HG03108 (cell line): ENCODE data around the gene SULF2.
"Not testable (repeated sequence)": the region's sequence is repeated elsewhere in the genome, so short reads cannot be mapped to it uniquely, and the experiment has no call there.

Source experiments
- ATAC-seq: cut with Tn5 transposase; IDR thresholded peaks from one replicate; pipeline ENCODE4 v1.9.1; 2021; ENCODE audit warnings: moderate library complexity; ENCODE audit not compliant: unreplicated experiment

Gene SULF2

DNA sequence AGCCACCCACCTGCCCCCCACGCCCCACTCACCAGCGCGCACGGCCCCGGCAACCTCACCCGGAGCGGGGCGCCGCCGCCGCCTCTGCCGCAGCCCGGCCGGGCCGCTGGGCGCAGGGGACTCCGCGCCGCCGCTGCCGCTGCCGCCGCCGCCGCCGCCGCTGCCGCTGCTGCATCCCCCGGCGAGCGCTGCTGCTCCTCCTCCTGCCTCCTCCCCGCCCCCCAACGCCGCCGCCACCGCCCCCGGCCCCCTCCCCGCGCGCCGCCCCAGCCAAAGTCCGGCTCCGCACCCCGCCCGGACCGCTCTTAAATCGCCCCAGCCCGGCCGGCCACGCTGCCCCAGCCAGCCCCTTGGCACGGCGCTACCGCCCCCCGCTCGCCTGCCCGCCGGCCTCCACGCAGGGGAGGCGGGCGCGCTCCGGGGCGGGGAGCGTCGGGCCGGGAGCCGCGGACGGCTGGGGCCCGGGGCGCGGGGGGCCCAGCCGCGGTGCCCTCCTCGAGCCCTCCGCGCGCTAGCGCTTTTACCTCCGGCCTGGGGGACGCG, at the start of gene SULF2:
Gene SULF2 (minus strand): TSS at position 171 of the 543 bp plus-strand sequence. CDS start 28,118 bp downstream, outside the sequence.
- no peak for ATAC-seq

GRCh38 chr20:47831675-47832074, 46.4 kb upstream of the SULF2 start:
- not testable (repeated sequence) for ATAC-seq

- ATAC-seq, result not testable (repeated sequence)
These were observed 41.4 kb upstream of the SULF2 start for GRCh38 chr20:47826716-47827115.

GRCh38 chr20:47826006-47826405, 40.7 kb upstream of the SULF2 start:
- not testable (repeated sequence) for ATAC-seq

DNA sequence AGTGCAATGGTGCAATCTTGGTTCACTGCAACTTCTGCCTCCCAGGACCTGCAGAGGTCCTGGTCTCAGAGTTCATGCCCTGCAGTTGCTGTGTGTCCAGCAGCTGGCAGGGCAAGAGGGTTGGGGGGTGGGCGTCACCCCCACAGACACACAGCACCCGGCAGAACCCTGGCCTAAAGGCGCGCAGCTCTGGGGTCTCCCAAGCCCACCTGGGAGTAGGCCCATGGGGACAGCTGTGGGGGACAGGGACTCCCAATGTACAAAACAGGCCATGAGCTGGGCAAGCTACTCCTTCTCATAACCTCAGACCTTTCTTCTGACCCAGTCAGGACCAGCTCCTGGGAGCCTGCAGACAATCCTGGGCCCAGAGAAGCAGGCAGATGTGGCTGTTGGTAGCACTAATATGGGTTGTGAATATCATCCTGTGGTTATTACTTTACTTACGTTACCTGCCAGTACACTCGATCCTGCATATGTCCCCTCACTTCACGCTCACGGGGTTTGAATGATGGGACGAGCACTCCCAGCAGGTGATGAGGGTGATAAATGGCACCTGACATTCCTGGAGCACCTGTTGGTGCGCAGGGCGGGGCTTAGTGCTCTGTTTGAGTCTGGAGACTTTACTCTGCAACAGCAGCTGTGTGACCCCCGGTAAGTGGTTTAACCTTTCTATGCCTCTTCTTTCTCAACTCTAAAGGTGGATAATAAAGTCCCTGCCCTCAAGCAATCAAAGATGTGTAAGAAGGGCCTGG, 39.9 kb upstream of the SULF2 start:
- no peak for ATAC-seq

- ATAC-seq, result not testable (repeated sequence)
These were observed 38.7 kb upstream of the SULF2 start for GRCh38 chr20:47823941-47824340.

GRCh38 chr20:47821481-47822100, 36.3 kb upstream of the SULF2 start:
- no peak for ATAC-seq

GRCh38 chr20:47818996-47819609, 33.8 kb upstream of the SULF2 start:
- ATAC-seq, result no peak

DNA sequence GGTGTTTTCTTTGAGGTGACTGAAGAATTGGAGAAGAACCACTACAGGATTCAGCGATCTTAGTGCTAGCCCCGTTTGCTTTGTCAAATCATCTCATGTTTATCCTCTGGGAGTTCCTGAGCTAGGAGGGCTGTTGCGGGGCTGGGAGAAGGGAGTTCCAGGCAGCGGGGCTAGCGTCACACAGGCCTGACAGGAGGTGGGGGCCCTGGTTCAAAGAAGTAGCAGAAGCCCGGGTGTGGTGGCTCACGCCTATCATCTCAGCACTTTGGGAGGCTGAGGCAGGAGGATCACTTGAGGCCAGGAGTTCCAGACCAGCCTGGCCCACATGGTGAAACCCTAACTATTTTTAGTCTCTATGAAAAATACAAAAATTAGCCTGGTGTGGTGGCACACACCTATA, 33.2 kb upstream of the SULF2 start:
- ATAC-seq, result no peak

DNA sequence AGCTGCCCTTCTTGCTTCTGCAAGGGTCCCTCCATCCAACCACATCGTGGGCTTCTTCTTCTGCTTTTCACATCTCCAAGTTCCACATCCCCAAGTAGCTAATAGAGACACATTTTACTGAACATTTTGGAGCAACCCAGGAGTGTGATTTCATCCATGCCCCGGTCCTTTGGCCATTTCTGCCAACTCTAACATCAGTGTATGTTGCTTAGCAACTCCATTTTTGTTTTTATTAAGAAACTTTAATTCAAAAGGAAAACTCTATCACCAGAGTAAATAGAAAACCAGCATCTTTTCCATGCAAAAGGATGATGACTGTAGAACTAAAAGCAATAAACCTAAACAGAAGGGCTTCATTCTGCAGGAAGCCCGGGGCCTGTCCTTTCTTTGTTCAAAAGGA, 32.7 kb upstream of the SULF2 start:
- no peak for ATAC-seq

DNA sequence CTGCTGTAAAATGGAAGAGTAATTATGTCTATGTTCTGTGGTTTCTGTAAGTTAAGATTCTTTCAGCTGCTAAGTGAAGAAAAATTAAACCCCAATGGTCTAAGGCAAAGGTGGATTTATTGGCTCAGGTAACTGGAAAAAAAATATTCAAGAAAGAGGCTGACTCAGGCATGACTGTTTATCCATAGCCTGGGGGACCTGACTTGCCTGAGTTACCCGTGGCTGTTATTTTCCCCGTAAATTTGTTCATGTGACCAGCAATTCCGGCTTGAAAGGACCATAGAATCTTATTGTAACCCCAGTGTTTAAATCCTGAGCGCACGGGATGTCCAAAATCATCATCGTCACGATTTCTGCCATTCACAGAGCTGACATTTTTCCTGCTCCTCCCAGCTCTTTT, 32.3 kb upstream of the SULF2 start:
- no peak for ATAC-seq

DNA sequence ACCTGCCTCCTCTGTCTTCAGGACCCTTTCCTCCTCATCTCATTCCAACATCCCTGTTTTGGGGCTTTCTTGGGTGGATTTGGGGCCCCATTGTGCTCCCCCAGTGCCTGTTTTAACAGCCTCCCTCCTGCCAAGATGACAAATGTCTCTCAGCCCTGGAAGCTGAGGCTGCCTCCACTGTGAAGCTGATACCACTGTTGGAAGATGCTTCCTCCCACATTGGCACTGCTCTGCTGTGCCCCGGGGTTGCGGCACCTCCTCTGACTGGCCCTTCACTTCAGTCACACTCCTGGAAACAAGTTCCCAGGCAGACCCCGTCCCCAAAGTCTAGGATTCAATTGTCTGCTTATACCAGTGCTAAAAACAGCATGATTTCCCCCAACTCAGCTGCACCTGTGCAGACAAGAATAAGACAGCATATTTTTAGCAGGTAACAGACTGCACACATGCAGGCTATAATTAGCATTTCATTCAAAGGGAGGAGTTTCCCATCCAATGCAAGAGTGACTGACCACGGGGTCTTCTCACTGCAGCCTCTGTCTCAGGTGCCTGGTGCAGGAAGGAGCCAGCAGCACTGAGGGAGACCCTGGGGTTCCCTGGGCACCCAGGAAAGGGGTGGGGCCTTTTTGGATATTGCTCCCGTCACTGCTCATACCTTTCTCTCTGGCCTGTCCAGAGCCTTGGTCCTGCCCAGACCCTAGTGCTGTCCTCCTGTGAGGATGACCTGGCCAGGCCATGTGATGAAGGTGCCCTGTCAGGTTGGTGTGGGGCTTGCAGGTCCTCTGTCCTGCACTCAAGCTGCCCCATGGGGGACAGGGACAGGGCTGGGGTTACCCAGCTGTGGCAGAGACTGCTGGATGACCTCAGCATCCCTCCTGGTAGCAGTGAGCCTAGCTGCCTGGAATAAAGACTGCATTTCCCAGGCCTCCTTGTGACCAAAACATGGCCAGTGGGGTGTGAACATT, 31.5 kb upstream of the SULF2 start:
- no peak for ATAC-seq

GRCh38 chr20:47815866-47816265, 30.6 kb upstream of the SULF2 start:
- no peak for ATAC-seq

DNA sequence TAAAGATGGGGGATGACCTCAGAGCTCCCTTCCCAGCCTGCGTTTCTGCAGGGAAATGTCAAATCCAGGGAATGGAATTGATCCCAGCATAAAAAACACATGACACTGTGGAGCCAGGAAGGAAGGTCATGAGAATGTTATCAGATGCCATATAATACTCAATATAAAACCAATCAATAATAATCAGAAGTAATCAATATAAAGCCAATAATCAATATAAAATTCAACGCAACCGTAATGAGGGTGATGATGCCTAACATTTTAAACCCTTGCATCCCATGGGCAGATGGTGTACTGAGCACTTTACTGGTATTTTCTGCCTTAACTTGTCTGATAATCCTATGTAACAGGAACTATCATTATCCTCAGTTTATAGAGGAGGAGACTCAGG, 30.1 kb upstream of the SULF2 start:
- no peak for ATAC-seq

GRCh38 chr20:47814632-47815415, 29.5 kb upstream of the SULF2 start:
- no peak for ATAC-seq

DNA sequence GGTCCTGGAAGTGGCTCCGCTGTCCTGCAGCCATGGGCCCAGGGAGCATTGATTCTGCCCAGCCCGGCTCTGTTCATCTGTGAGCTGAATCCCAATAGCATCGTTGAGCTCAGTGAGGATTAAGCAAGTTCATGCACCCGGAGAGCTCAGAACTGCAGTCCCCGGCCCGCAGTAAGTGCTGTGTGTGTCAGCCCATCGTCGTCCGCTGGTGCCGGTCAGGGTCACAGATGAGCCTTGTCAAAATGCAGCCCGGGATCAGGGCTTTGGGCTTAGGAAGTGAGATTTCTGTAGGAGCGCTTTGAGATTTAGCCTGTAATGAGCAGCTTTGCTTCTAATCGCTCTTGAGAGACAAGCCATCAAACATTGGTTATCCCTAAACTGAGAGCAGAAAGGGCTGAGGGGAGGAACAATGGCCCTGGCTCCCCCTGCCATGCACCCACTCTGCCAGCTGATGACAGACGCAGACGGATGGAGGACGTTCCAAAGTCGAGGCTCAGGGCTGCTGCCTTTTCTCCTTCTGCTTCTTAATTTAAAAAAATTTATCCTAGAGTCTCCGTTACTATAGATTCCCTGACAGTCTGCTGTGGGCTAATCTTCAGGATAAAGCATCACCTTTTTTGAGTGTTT, 25.6 kb upstream of the SULF2 start:
- ATAC-seq, result no peak

DNA sequence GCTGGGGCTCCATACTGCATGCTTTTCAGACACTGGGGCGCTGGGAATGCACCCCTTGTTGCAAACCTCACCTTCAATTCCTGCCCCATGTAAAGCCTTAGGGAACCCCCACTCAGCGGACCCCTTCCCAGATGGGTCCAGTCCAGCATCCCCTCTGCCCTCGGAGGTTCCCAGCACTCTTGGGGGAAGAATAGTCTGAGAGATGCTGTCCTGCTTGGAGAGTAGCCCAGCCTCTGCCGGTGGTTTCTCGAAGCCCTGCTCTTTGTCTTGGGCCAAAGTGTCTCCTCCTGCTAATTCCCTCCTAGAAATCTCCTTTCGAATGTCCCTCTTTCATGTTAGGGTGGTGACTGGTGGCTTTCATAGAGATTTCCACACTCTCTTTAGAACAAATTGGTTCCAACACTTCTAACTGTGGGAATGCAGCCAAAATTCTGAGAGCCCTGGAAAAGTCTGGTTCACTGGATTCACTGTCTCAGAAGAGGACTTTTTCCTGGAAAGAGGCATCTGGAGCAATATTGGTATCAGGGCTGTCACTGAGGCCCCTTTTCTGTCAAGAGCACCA, 24.9 kb upstream of the SULF2 start:
- no peak for ATAC-seq

GRCh38 chr20:47809161-47809960, 24.1 kb upstream of the SULF2 start:
- no peak for ATAC-seq
